Raji (cell line): ENCODE measurements around the gene LNX2.

Experiments
- POLR2A ChIP-seq: IDR thresholded peaks from 2 replicates; pipeline ENCODE4 v1.6.1; 2011; ENCODE audit warnings: low read depth, low read length, control low read depth; ENCODE audit not compliant: insufficient read depth

LNX2 gene

DNA sequence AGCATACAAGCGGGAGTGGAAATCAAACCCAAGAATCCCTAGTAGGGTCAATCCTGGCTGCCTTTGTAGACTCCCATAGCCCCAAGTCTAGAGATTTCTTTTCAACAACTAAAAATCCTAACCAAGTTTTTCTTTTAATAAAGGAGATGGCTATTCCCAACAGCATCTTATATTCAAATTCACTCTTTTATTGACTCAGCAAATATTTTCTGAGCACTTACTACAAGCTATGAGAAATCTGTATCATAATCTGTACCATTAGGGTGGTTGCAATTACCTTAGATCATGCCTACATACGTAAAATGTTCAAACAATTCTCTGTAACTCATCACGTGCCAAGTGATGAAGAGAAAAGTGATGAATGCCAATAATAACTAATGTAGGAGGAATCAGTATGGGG, 54.5 kb downstream of the LNX2 start:
- TF ChIP-seq POLR2A = no peak

DNA sequence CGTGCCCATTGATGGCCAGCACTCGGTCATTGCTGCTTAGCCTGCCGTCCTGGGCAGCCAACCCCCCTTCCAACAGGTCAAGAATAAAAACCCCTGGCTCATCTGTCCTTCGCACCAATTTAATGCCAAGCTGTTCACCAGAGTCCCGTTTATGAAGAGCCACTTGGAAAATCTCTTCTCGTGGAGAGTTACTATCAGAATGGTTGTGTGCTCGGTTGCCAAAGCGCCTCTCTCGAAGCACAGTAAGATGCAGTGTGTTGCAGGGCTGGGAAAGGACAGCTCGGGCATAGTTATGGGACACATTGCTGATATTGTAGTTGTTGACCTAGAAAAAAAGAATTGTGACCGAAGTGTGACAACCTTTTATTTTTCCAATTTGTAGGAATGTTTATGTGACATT, 57.9 kb downstream of the LNX2 start:
- TF ChIP-seq POLR2A = no peak

DNA sequence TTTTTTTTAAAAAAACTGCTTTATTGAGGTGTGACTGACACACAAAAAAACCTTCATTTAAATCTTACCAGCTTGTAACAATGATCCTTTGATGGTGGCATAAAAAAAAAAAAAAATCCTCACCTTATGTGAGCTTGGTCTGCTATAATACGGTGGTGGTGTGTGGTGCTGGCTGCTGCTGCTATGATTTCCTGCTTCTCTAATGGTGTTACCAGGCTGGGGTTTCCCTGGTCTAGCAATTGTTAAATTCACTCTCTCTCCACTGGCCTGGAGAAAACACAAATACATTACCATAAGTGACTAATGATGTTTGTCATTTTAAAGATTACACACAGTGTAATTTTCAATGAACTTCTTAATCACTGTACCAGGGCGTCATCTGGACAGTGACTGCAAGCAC, 60.6 kb downstream of the LNX2 start:
- TF ChIP-seq POLR2A = no peak

DNA sequence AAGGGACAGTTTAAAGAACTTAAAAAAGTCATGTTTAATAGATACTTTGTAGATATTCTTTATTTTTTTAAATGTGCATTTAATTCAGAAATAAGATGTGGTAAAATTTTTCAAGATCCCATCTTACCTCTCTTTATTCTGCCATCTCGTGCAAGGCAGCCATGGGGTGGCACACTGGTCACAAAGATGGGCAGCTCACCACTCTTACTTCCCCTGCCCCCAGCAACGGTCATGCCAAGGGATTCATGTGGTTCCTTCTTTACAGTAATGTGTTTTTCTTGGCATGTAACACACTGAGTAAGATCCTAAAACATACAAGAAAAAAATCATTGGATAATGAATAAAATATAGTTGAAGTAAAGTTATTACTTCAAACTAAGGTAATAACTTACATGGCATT, 64.2 kb downstream of the LNX2 start:
- no peak for TF ChIP-seq POLR2A

DNA sequence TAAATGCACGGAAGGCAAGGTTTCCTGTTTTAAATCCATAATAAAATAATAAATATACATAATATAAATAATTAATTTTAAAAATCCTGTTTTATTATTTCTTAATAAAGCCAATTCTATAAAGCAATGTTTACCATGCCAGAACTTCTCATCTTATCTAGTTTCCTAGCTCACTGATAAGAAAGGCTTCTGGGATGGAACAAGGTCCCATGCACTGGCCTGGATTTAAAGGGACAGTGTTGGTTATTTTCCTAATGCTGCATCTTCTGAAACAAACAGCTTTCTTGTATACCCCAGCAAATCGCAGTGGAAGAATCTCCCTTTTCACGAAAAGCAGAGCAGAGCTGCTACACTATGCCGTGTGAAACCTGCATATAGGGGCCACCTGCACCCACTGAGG, 68.8 kb downstream of the LNX2 start:
- no peak for TF ChIP-seq POLR2A

DNA sequence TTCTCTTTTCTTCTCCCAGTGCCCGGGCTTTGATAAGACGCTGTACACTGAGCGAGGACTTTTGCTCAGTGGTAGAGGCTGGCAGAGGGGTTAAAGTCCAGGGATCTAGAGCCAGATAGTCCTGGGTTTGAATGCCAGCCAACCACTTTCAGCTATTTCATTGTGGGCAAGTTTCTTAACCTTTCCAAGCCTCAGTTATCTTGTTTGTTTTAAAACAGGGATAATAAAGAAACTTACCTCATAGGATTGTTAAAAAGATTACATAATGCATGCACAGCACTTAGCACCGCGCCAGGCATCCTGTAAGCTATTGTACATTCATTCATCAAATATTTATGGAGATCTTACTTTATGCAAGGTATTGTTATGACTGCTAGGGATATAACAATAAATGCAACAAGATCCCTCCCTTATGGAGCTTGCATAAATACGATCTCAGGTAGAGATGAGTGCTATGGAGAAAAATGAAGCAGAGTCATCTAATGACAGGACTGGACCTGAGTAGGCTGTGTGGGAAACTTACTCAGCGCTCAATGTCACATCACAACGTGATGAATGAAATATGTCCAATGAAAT, 70.8 kb downstream of the LNX2 start:
- no peak for TF ChIP-seq POLR2A

DNA sequence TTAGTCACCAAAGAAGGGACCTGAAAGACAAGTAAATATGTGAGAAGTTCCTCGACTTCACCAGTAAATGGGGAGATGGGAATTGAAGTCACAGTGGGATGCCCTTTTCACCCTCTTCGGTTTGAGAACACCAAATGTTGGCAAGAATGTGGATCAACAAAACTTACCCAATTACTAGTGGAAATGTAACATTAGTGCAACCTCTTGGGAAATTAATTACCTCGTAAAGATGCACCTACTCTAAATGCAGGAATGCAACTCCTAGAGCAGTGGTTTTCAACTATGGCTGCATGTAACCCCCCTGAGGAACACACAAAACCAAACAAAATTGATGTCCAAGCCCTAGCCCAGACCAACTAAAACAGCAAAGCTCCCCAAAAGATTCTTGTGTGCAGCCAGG, 78.1 kb downstream of the LNX2 start:
- no peak for TF ChIP-seq POLR2A

DNA sequence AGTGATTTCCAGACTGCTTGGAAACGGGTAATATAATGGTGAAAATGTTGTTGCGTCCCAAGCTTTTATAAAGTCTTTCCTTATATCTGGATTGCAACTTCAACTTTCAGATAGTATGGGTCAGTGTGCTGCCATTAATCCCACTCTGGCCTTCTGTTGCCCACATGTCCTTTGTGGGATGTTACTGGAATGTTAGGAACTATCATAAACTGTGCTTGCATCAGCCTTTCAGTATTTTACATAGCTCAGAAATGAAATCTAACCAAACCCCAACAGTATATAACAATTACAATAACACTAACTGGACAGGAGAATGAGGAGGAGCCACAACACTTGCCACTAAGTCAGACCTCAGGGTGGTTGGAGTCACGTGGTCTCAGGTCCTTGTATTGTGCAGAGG, 78.9 kb downstream of the LNX2 start:
- no peak for TF ChIP-seq POLR2A

DNA sequence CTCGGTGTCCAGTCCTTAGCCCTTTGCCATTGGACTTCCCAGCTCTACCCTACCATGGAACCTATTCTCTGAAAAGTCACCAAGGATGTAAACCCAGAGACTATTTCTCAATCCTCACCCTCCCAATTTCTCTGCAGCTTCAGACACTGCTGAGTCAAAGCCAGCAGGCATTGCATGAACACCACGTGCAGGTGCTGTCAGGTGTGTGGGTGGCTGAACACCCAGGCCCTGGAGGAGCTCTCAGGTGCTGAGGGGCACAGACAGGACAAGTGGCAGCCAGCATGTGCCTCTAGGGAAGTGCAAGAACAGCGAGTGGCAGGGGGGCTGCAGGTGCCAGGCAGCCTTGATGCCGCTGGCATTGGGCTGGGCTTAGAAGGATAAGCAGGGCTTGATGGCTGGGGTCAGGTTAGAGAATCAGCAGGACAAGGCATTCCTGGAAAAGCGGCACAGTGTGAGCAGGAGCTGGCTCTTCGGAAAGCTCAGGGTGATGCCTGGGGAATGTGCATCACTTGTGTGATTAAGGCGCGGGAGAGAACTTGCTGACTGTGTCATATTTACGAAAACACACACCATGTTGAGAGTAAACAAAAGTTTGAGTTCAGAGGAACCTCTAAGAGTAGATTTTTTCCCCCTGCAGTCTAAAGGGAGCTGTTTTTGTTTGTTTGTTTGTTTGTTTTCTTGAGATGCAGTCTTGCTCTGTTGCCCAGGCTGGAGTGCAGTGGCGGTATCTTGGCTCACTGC, 83.8 kb downstream of the LNX2 start:
- TF ChIP-seq POLR2A = no peak

DNA sequence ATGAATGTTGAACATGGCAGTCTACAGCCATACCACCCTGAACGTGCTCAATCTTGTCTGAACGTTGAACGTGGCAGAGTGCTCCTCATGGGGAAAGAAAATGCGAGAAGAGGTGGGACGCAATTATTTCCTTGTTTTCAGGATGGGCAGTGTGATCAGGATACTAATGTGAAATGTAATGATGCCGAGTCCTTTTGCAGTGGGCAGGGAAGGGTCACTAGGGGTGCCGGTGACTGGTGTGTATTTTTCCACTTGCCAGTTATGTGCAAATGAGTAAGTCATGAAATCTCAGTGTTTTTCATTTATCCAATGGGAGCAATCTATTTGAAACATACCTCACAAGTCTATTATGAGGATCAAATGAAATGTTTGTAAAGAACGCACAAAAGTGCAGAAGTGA, 84.8 kb downstream of the LNX2 start:
- TF ChIP-seq POLR2A = no peak

DNA sequence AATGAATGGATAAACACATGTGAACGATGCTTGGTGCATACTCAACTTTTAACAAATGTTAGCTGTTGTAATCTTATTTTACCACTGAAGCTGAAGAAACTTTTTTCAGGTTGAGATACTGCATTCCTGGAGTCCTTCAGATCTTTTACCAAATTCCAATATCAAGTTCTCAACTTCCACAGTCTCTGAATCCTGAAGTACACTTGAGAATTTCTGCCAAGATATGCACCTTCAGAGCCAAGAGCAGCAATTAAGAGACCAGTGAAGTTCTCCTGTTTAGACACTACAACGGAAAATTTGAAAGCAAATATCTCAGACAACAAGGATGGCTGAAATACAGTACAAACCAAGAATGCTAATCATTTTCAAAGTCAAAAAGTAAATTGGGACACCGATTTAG, 85.3 kb downstream of the LNX2 start:
- TF ChIP-seq POLR2A = no peak

DNA sequence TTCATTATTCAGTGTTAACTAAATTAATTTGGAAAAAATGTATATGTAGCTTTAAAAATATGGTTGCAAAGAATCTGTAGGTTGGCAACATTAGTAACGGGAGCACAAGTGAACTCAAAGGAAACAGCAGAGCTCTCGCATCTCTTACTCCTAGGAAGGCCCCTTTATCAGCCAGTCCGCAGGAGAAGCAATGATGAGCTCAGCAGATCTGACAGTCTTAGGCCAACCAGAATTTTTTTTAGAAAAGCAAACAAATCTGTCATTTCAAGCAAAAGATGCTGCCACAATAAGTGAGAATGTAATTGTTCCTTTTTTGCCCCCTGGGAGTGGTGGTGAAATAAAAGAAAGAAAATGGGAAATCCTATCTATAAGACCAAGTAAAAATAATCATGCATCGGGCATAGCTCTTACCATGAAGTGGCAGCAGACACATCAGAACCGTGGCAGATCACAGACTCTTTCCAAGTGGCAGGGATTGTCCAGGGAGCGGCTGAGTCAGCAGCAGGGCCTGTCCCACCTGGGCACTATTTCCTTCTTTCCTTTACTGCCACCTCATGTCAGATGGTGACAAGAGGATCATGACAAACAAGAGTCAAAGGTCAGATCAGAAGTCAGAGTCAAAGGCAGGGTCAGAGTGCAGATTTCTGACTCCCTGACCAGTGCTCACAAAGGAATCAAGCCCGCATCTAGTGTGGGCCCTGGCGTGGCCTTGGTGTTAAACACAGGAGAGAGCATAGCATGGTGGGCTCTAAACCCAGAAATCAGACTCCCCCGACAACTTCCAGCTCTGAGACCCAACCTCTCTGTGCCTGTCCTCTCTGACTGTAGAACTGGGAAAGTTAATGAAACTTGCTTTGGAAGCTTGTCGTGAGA, 86.0 kb downstream of the LNX2 start:
- no peak for TF ChIP-seq POLR2A

DNA sequence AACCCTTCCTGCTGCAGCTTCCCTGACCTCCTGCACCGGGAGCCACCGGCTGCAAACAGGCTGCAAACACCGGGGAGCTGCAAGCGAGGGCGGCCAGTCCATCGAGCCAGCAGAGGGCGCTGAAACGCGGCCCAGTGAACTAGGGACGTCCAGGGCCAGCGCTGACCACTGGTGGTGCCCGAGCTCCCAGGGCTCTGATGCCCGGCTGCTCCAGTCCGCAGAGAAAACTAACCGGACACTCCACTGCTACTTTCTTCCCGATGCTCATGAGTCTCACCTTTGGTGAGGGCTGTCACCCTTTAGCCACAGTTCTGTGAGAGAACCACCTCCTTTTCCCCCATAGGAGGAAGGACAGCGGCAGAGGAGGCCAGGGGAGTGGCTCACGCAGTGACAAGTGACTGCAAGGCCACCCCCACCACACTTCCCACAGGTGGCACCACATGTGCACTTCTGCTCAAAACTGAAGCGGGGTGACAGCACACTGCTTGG, 87.1 kb downstream of the LNX2 start:
- no peak for TF ChIP-seq POLR2A

DNA sequence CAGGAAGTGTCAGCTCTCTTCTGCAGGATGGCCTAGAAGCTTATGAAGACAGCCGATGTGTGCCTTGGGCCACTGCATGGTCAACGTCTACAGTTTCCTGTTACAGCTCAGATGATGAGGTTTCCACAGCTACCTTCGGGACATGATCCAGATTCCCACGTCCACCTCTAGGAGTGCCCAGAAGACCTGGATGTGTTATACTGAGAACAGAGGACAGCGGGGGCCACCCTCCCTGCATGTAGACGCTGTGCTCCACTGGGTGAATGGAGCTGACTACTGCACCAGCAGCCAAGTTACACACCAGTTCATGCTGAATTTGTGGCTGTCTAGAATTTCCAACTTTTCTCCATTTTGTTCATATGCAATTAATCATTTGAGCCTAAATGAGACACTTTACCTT, 91.4 kb downstream of the LNX2 start:
- no peak for TF ChIP-seq POLR2A

DNA sequence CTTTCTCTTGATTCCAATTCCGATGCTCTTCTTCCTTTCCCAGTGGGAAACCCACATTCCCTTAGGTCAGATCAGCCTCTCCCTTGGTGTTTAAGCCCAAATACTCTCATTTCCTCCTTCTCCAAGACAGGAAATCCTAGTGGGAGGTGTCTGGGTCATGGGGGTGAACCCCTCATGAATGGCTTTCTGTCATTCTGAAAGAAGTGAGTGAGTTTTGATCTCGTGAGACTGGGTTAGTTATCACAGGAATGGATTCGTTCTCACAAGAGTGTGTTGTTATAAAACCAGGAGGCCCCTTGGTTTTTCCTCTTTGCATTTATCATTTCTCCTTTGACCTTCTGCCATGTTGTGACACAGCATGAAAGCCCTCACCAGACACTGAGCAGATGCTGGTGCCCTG, 93.8 kb downstream of the LNX2 start:
- TF ChIP-seq POLR2A = no peak
